HG02884 (cell line): Measurements from ENCODE around the gene MYH10.

Experiments
- ATAC-seq: cut with Tn5 transposase; IDR thresholded peaks from one replicate; pipeline ENCODE4 v1.9.1; 2021; ENCODE audit warnings: mild to moderate bottlenecking, moderate library complexity; ENCODE audit not compliant: unreplicated experiment

MYH10 gene

GRCh38 chr17:8458128-8458527 lies 172.4 kb downstream of the MYH10 start:
- ATAC-seq, result no peak

DNA sequence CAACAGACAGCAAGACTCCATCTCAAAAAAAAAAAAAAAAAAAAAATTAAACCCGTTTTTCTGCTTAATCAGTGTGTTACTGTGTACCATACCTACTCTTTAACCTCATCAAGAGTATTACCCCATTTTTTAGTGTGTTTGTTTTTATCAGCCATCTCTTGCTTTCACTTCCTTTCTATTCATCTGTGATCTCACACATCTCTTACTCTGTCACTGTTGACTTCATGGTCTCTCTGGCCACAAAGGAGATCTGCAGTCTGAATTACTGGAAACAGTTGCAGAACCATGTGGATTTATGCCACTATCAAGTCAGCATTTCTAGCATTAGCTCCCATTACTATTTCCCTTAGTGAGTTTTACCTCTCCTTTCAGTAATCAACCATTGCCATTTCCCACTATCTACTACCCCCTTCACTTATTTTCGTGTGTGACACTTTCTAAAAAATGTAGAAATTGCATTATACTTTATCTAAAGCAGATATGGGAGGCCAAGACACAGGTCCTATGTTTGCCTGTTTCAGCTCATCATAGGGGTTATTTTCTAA lies 174.8 kb downstream of the MYH10 start:
- ATAC-seq, result no peak

- ATAC-seq, result no peak
These were observed 177.2 kb downstream of the MYH10 start for GRCh38 chr17:8453326-8453725.

DNA sequence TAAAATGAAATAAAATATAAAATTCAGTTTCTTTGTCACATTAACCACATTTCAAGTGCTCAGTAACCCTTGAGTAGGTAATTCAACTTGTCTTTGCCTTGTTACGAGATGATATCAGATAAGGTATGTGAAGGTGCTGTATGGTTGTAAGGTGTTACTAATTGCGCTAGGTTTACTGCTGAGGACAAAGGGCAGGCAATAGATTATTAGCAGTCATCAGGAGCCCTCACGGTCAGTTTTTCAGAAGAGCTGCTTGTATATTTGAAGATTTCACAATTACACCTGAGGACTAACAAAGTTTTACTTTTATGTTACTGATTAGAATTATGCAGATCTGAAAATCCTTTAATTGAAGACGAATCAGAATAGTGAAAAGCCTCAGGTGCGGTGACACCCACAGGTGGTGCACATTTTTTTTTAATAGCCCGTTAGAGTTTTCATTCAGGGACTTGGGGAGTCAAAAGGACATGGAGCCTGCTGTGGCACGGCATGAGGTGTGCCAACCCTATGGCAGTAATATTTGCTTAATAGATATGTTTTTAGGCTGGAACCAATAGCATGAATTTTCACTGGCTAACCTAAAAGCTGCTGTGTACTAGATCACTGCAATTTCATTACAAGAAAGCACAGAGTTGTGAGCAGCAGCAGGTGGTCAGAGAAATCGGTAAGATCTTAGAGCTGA lies 178.5 kb downstream of the MYH10 start:
- ATAC-seq, result no peak

DNA sequence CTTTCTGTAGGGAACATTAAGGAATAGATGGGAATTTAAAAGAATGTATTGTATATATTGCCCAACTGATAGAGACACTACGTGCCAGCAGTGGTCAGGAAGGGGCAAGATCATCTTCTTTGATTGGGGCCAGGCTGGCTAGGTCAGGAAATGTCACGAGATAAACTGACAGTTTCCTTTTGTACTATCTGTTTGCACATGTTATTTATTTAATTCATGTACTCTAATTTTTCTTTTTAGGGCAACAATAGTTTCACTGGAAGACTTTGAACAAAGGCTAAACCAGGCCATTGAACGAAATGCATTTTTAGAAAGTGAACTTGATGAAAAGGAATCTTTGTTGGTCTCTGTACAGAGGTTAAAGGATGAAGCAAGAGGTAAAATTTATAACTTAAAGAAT lies 182.2 kb downstream of the MYH10 start:
- ATAC-seq, result no peak

DNA sequence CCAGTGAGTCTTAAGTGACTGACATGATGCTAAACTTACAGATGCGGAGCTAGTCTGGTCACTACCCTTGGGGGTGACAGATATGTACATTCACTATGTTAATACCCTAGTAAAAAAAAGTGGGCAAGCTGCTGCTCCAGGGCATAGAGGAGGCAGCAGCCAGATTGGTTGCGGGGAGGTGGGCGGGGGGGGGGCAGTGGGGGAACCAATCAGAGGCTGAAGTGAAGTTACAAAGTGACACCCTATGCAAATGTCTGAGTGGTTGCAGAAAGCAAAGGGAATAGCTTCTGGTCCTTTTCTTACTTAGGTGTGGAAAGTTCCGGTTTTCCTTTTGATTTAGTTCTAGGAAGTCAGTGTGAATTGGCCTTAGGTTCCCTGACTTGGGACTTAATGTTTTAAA lies 182.7 kb downstream of the MYH10 start:
- ATAC-seq, result no peak

- no peak for ATAC-seq
These were observed 185.0 kb downstream of the MYH10 start for GRCh38 chr17:8445536-8445935.

- no peak for ATAC-seq
These were observed 186.0 kb downstream of the MYH10 start for GRCh38 chr17:8444494-8444893.

- ATAC-seq, result no peak
These were observed 186.8 kb downstream of the MYH10 start for GRCh38 chr17:8443756-8444155.

- no peak for ATAC-seq
These were observed 188.2 kb downstream of the MYH10 start for GRCh38 chr17:8442310-8442709.

GRCh38 chr17:8441690-8442089 lies 188.8 kb downstream of the MYH10 start:
- no peak for ATAC-seq

DNA sequence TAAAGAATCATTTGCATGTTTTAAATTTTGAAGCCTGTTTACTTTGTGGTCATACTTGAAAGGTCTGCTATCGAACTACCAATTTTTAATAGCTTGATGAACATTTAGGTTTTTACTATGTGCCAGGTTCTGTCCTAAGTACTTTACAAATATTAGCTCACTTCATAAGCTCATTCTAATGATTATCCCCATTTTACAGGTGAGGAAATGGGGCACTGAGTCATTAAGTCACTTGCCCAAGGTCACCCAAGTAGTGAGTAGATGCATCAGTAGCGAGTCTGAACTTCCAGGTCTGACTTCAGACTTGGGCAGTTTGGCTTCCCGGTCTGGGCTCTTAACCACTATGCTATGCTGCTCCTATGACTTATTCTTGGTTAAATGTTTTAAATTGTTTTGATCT lies 190.8 kb downstream of the MYH10 start:
- no peak for ATAC-seq

DNA sequence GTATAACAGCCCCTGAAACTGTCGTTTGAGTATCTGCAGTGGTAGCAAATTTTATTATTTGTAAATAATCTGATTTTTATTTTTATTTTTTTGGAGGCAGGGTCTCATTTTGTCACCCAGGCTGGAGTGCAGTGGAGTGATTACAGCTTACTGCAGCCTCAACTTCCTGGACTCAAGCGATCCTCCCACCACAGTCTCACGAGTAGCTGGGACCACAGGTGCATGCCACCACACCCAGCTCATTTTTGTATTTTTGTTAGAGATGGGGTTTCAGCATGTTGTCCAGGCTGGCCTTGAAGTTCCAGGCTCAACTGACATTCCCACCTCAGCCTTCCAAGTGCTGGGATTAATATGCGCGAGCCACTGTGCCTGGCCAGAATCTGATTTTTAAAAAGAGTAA lies 192.1 kb downstream of the MYH10 start:
- ATAC-seq, result no peak

GRCh38 chr17:8436844-8437171 lies 193.7 kb downstream of the MYH10 start:
- no peak for ATAC-seq

DNA sequence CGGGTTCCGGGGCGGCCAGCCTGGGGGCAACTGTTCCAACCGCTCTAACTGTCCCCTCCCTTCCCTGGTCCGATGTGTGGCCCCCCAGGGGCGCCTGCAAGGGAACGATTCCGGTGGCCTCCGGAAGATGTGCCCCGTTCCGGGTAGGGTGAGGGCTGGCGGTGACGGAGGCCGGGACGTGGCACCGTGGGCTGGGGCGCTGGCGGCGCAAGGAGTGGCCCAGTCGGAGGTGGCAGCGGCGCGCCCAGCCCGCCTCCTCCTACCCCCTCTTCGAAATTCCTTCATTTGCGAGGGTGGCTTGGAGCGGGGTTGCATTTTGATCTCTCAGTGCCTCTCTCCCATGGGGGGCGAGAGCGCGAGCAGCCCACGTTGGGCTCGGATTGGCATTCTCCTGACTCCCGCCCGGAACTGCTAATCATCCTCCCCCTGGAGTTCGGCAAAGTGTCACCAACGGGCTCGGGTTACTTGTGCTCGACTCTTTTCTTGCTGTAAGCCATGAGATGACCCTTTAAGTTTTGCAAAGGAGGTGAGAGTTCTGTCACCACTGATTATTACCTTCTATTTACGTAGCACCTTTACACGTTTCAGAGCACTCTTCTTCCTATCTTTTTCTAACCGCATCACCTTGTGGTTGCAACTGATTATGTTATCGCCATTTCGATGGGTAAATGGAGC lies 194.2 kb downstream of the MYH10 start:
- peak; percentile 40 for ATAC-seq

DNA sequence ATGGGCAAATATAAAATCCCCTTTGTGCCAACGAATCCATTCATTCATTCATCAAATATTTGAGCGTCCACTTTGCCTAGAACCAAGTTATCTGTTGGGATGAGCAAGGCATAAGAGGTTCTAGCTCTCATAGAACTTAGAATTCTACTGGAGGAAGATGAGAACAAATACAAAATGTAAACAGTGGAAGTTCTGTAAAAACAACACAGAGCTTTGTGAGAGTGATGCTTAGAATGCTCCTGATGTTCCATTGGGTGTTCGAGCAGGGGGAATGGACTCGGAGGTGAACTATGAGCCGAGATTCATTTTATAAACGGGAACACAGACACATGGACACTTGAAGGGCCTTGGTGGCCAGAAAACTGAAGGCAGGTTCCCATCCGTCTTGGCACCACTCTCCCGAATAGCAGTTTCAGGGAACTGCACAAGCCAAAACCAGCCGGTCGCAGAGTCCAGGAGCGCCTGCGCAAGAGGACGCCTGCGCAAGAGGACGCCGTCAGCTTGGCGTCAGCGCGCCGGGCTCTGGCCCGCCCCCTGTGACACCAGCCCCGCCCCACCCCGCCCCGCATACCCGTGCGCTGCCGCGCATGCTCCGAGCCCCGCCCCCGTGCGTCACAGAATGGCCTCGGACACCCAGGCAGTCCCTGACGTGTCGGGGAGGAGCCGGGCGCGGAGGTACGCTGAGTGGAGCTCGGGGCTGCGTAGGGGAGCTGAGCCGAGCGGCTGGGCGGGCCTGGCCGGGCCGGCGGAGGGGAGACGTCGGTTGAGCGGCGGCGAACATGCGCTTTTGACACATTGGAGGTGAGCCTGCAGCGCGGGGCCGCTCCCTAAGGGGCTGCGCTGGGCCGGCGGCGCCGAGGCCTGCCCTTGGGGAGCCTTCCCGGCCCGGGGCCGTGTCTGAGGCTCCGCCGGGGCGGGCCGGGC lies 195.0 kb downstream of the MYH10 start, which contains the start of gene NDEL1:
Gene NDEL1, plus strand, starts transcription at position 640 of the 924 bp plus-strand sequence. CDS start 8,388 bp downstream, outside the sequence.
- ATAC-seq, result peak; percentile 94

GRCh38 chr17:8430966-8431365 lies 199.6 kb downstream of the MYH10 start:
- ATAC-seq, result no peak

DNA sequence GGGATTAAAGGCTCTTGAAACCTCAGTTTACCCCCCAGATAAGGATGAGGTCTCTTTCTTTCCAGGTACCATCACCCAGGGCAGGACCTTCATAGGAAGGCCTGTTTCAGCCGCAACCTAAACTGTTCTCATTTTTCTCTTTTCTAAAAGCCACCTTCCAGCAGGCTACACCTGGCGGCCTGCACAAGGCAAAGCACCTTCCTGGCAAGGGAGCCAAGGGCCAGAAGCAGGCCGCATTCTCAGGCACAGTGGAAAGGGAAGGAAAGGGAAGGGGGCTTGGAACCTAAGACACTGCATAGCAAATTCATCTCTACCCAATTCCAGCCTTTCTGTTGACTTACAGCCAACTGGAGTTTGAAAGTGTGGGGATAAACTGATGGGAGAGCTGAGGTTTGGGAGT lies 203.7 kb downstream of the MYH10 start:
- no peak for ATAC-seq

DNA sequence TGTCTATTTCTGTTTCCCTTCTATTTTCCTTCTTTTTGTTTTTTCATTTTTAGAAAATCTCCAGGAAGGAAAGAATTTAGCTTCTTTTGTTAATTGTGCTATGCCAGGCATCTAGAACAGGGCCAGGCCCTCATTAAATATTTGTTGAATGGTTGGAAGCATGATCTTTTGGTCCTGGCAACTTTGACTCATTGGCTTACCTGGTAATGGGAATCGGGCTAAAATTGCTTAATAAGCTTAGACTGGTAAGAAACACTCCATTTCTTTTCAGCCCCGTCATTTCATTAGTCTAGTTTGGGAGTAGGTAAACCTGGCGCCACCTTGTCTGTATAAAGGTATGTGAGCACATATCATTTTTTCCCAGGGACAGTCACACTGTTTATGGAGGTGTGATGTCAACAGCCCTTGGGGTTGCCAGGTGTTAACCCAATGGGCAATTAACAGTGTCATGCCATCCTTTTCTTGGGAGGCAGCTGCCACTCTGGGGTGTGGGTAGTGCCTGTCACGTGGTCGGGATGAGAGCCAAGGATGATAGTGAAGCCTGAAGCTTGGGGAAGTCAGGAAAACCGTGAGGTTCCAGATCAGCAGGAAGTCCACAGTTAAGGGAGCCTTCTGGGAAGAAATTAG lies 204.3 kb downstream of the MYH10 start:
- ATAC-seq, result no peak
